ENCODE measurements around the gene TNFSF10.

DNA sequence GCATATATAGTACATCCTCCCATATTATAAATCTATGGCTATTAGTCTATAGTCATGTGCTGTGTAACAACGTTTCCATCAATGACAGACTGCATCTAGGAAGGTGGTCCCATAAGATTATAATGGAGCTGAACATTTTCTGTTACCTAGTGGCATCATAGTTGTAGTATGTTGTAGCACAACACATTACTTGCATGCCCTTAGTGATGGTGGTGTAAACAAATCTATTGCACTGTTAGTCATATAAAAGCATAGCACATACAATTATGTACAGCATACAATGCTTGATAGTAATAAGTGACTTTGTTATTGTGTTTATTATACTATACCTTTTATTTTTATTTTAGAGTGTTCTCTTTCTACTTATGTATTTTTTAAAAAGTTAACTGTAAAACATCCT is 37.4 kb upstream of the TNFSF10 start:
- TF ChIP-seq, protein P1, sequence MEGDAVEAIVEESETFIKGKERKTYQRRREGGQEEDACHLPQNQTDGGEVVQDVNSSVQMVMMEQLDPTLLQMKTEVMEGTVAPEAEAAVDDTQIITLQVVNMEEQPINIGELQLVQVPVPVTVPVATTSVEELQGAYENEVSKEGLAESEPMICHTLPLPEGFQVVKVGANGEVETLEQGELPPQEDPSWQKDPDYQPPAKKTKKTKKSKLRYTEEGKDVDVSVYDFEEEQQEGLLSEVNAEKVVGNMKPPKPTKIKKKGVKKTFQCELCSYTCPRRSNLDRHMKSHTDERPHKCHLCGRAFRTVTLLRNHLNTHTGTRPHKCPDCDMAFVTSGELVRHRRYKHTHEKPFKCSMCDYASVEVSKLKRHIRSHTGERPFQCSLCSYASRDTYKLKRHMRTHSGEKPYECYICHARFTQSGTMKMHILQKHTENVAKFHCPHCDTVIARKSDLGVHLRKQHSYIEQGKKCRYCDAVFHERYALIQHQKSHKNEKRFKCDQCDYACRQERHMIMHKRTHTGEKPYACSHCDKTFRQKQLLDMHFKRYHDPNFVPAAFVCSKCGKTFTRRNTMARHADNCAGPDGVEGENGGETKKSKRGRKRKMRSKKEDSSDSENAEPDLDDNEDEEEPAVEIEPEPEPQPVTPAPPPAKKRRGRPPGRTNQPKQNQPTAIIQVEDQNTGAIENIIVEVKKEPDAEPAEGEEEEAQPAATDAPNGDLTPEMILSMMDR (IDR thresholded peaks at IDR 0.05), result no peak
- no peak for TF ChIP-seq POLR2A (IDR thresholded peaks at IDR 0.05)
